K562 (cell line): ENCODE measurements around the gene CFAP90. TPM values are rescaled to one million over a fixed set of nuclear protein-coding genes. Genes with fewer than 3 reads are reported as not detected.

Experiments
- ATAC-seq: fragments of 200-7000 bp; cut with Tn5 transposase; 3 replicates; pipeline ENCODE4 v1.9.1; 2020; ENCODE audit warnings: moderate library complexity
- BruUV-seq: library from RNA; stranded (reverse); fragments of 400-500 nt; replicated peaks from 2 replicates; lab custom pipeline; 2021; lab: Mats Ljungman, UMichigan
- CTCF ChIA-PET: fragments of 300-600 bp; formaldehyde crosslinking; extraction: SDS; loops from one replicate; lab custom pipeline; 2021; ENCODE audit warnings: low intra/inter-chr PET ratio; lab: Yijun Ruan, JAX
- POLR2A ChIA-PET: fragments of 300-600, 350-650 bp; sonication (Branson Sonifier 250); formaldehyde crosslinking; extraction: SDS; loops from one replicate; lab custom pipeline; 2021; ENCODE audit warnings: antibody characterized with exemption, inconsistent platforms; lab: Yijun Ruan, JAX
- DNase-seq, 4 experiments: peaks; one replicate each; pipeline versions ENCODE4 v3.0.0 to v3.0.0-alpha.2; 2011 to 2018; ENCODE audit warnings: low spot score in 3 of 4, mixed read lengths in 3 of 4; ENCODE audit errors: extremely low read depth in 1 of 4
- FAIRE-seq: peaks from 2 replicates; lab custom pipeline; 2011; peaks lifted over from hg19 to GRCh38; lab: Jason Lieb, UNC
- H2AFZ ChIP-seq: 2 replicates; pipeline ENCODE4 v1.6.0; 2011; ENCODE audit warnings: low read depth, low read length, control low read depth, inconsistent platforms
- H3K27ac ChIP-seq: fragments of 200-600 bp; 3 replicates; pipeline ENCODE4 v1.8.0; 2011; ENCODE audit warnings: low read depth, mild to moderate bottlenecking, control low read depth, inconsistent platforms, low read length, moderate library complexity, mixed read lengths; ENCODE audit errors: extremely low read depth
- H3K27me3 ChIP-seq, 2 experiments: fragments of 300-600 bp in 1 of 2; 2 replicates in 1 of 2; 3 replicates in 1 of 2; pipeline versions ENCODE4 v1.6.0 to v1.8.0; 2011; ENCODE audit warnings: inconsistent platforms in 2 of 2, low read length in 2 of 2, mild to moderate bottlenecking in 1 of 2, mixed read lengths in 1 of 2, moderate library complexity in 1 of 2; ENCODE audit not compliant: control insufficient read depth in 2 of 2, insufficient read depth in 2 of 2
- H3K36me3 ChIP-seq: fragments of 300-600 bp; 3 replicates; pipeline ENCODE4 v1.8.0; 2011; ENCODE audit warnings: mild to moderate bottlenecking, low read length, inconsistent platforms; ENCODE audit not compliant: control insufficient read depth, insufficient read depth
- H3K4me1 ChIP-seq, 2 experiments: fragments of 200-600 bp in 1 of 2; replicated peaks in 1 of 2; 2 replicates in 1 of 2; 3 replicates in 1 of 2; pipeline versions ENCODE4 v1.5.1 to v1.8.0; 2011; ENCODE audit warnings: inconsistent platforms in 2 of 2, low read length in 2 of 2, mild to moderate bottlenecking in 1 of 2, mixed read lengths in 1 of 2, moderate library complexity in 1 of 2; ENCODE audit not compliant: control insufficient read depth in 2 of 2, insufficient read depth in 2 of 2
- H3K4me2 ChIP-seq: 2 replicates; pipeline ENCODE4 v1.6.1; 2011; ENCODE audit warnings: low read length, control low read depth, inconsistent platforms, mixed read lengths; ENCODE audit not compliant: insufficient read depth
- H3K4me3 ChIP-seq: fragments of 200-600 bp; sonication (generic), shearing (Covaris generic); 2 replicates; pipeline ENCODE4 v1.5.1; 2016; ENCODE audit warnings: control low read depth, inconsistent platforms
- H3K79me2 ChIP-seq: fragments of 200-600 bp; 3 replicates; pipeline ENCODE4 v1.8.0; 2011; ENCODE audit warnings: low read length, inconsistent platforms; ENCODE audit not compliant: control insufficient read depth, insufficient read depth
- H3K9ac ChIP-seq, 2 experiments: 2 replicates each; pipeline versions ENCODE4 v1.6.0 to v1.6.1; 2011; ENCODE audit warnings: low read depth in 2 of 2, low read length in 2 of 2, control low read depth in 1 of 2, inconsistent platforms in 1 of 2, mild to moderate bottlenecking in 1 of 2, mixed read lengths in 1 of 2; ENCODE audit not compliant: insufficient read depth in 1 of 2
- H3K9me1 ChIP-seq: one replicate; pipeline ENCODE4 v1.6.0; 2011; ENCODE audit warnings: inconsistent platforms, mild to moderate bottlenecking, low read length, moderate library complexity; ENCODE audit not compliant: control insufficient read depth, insufficient read depth
- H3K9me3 ChIP-seq: replicated peaks from 2 replicates; pipeline ENCODE4 v1.5.1; 2011; ENCODE audit warnings: low read depth, low read length, inconsistent platforms; ENCODE audit not compliant: control insufficient read depth, insufficient read depth
- H4K20me1 ChIP-seq: replicated peaks from 2 replicates; pipeline ENCODE4 v1.6.1; 2011; ENCODE audit warnings: low read length, inconsistent platforms, mixed read lengths; ENCODE audit not compliant: control insufficient read depth, insufficient read depth
- ESRRA ChIP-seq: fragments of 450-650 bp; IDR thresholded peaks from 2 replicates; pipeline ENCODE4 v1.6.1; 2014; ENCODE audit warnings: low read depth, mild to moderate bottlenecking, moderate library complexity, borderline replicate concordance
- RAD21 ChIP-seq, 2 experiments: fragments of 250-450 bp in 1 of 2; fragments of 450-650 bp in 1 of 2; sonication (Bioruptor Pico) in 1 of 2; formaldehyde crosslinking in 1 of 2; IDR thresholded peaks in 1 of 2; conservative IDR thresholded peaks in 1 of 2; 2 replicates each; pipeline versions ENCODE4 v1.4.0 to v1.8.0; 2020 to 2022; ENCODE audit warnings: mild to moderate bottlenecking in 2 of 2, moderate library complexity in 1 of 2
- SIN3A ChIP-seq, 2 experiments: fragments of 150-350 bp in 1 of 2; IDR thresholded peaks; 2 replicates each; pipeline ENCODE4 v1.6.1; 2011 to 2016; ENCODE audit warnings: borderline replicate concordance in 2 of 2, low read depth in 2 of 2, low read length in 2 of 2, mild to moderate bottlenecking in 2 of 2, moderate library complexity in 2 of 2; ENCODE audit not compliant: control insufficient read depth in 1 of 2
- U2AF1 ChIP-seq: fragments of 200-400 bp; formaldehyde crosslinking; optimal IDR thresholded peaks from 2 replicates; pipeline ENCODE3; 2017; ENCODE audit warnings: mild to moderate bottlenecking, low read depth, low read length, moderate library complexity
- ZNF239 ChIP-seq: fragments of 250-450 bp; sonication (Bioruptor Pico); IDR thresholded peaks from 2 replicates; pipeline ENCODE4 v1.4.0; 2020; ENCODE audit warnings: mild to moderate bottlenecking
- ZNF384 ChIP-seq: IDR thresholded peaks from 2 replicates; pipeline ENCODE4 v1.6.1; 2012; ENCODE audit warnings: low read depth, low read length, improper control_type of control experiment
- ZNF586 ChIP-seq: fragments of 450-650 bp; formaldehyde crosslinking; conservative IDR thresholded peaks from 2 replicates; pipeline ENCODE4 v1.4.0; 2020; ENCODE audit warnings: mild to moderate bottlenecking, moderate library complexity
- ZNF785 ChIP-seq: fragments of 250-450 bp; sonication (Bioruptor Pico); IDR thresholded peaks from 2 replicates; pipeline ENCODE4 v1.4.0; 2020; ENCODE audit warnings: mild to moderate bottlenecking
- WGBS: fragments of 100-300 bp; shearing (Covaris generic); methylation state at CpG from one replicate; pipeline ENCODE4 v1.1.6; 2016; ENCODE audit warnings: low coverage, mixed read lengths; ENCODE audit not compliant: insufficient coverage; ENCODE audit errors: missing lambda C conversion rate; 5-methylcytosine and 5-hydroxymethylcytosine counted together
- in situ Hi-C: fragments of 300-500 bp; cut with MboI; formaldehyde crosslinking; loops from 4 replicates; pipeline ENCODE4 v1.15.0; 2018; ENCODE audit warnings: inconsistent platforms, mixed read lengths
- intact Hi-C: fragments of 100-400 bp; cut with micrococcal nuclease; formaldehyde crosslinking; loops from 2 replicates; pipeline ENCODE4 v1.14.2; 2022
- polyA plus RNA-seq, 8 experiments: library from polyadenylated mRNA; depleted of rRNA in 4 of 8; stranded (reverse) in 5 of 8; unstranded in 3 of 8; fragments of >200 nt; fragmentation: Nextera tagmentation in 2 of 8; fragmentation: Illumina TruSeq in 1 of 8; extraction: Ambion mirVana in 2 of 8; extraction: Trizol in 1 of 8; gene quantifications; 2 replicates each; pipeline versions ENCODE4 v1.2.1 to v1.2.3, GENCODE V29; 2011 to 2014; ENCODE audit warnings: inconsistent platforms in 1 of 8, missing spikeins in 1 of 8
- total RNA-seq, 7 experiments: library from RNA; depleted of rRNA in 6 of 7; stranded (reverse); fragments of >200 nt in 6 of 7; fragmentation: Illumina TruSeq in 2 of 7; extraction: Trizol in 2 of 7; gene quantifications; 2 replicates each; pipeline versions ENCODE4 v1.2.1 to v1.2.3, GENCODE V29; 2011 to 2021; ENCODE audit warnings: low replicate concordance in 1 of 7
- TF ChIP-seq, protein P1 (sequence below): fragments of 450-650 bp; formaldehyde crosslinking; IDR thresholded peaks from 2 replicates; pipeline ENCODE4 v1.4.0; 2020; ENCODE audit warnings: mild to moderate bottlenecking, moderate library complexity
- TF ChIP-seq, protein P2 (sequence below): fragments of 250-450 bp; sonication (Bioruptor Pico); IDR thresholded peaks from 2 replicates; pipeline ENCODE4 v1.4.0; 2020; ENCODE audit warnings: borderline replicate concordance

Gene CFAP90
- total and polyA plus RNA-seq, 9 of the 15 experiments (the other 6 are each of a cell fraction or from before 2014, with no cell fraction given) = not detected

DNA sequence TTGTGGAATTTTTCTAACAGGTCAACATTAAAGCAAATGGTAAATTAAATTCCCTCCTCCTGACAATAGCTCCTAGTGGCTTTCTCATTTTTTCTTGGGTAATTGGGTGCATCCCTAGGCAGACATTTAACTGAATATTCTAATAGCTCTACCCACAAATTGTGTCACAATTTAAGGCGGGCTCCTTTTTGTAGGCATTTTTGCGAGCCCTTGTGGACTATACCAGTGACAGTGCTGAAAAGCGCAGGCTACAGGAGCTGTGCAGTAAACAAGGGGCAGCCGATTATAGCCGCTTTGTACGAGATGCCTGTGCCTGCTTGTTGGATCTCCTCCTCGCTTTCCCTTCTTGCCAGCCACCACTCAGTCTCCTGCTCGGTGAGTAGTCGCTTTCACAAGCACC, 38.0 kb upstream of the CFAP90 start:
- Histone ChIP-seq H3K27ac (no peak overlapping the region), H2AFZ (no peak overlapping the region), H3K4me1 (no peaks in the 10 kb centered on the region), H3K4me2 (no peak overlapping the region), H3K9me3 (no peaks in the 10 kb centered on the region), H3K79me2 (no peaks in the 10 kb centered on the region), H3K9ac (no peak overlapping the region), H3K36me3 (peaks cover 93% of the 10 kb centered on the region), H4K20me1 (no peaks in the 10 kb centered on the region), H3K4me3 (no peak overlapping the region), H3K9me1 (no peaks in the 10 kb centered on the region), H3K27me3 (no peaks in the 10 kb centered on the region)
- intact Hi-C loops = no loop called here
- TF ChIP-seq ZNF586 (CRISPR knock-in tag) (no peak), SIN3A (IDR thresholded peaks at IDR 0.05; ENCODE audit: borderline replicate concordance in 2 of 2, control insufficient read depth in 1 of 2, low read depth in 2 of 2, low read length in 2 of 2) (no peak), ESRRA (no peak), ZNF785 (CRISPR knock-in tag) (no peak)
- POLR2A ChIA-PET = no interaction called here
- CTCF ChIA-PET = no interaction called here
- FAIRE-seq (no peak), ATAC-seq (no peak), DNase-seq (no peak)
- BruUV-seq = no TSS peak
- WGBS = 95% methylated on average over 9 of the region's 9 CpGs
- in situ Hi-C loops = no loop called here

DNA sequence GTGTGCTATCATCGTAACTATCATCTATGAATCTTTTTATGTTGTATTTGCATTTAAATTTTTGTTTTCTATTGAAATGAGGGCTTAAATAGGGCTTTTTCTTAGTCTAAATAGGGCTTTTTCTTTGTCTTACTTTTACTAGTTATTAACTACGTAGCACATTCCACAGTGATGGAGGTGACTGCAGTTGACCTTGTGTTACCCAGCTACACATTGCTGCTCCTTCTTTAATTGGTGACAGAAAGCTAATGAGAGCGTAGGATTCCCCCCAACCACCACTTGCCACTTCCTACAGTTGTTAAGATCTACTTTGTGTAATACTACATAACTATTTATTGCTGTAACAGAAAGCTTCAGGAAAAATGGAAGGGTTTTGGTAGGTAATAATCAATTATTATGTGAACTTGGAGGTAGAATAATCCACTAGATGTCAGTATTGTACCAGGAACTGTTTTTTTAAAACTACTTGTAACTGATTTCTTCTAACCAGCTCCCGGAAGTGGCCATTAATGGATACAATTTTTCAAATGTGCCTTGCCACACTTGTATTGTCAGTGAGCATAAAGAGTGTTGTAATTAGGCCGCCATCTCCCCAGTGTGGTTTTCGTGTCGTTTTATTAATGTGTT, 36.0 kb upstream of the CFAP90 start:
- Histone ChIP-seq H3K36me3 (peaks cover 93% of the 10 kb centered on the region), H3K9ac (no peak overlapping the region), H3K4me3 (no peak overlapping the region), H3K9me1 (no peaks in the 10 kb centered on the region), H2AFZ (no peak overlapping the region), H3K4me2 (no peak overlapping the region), H3K9me3 (no peaks in the 10 kb centered on the region), H3K79me2 (no peaks in the 10 kb centered on the region), H3K27ac (no peak overlapping the region), H3K4me1 (no peaks in the 10 kb centered on the region), H3K27me3 (no peaks in the 10 kb centered on the region), H4K20me1 (no peaks in the 10 kb centered on the region)
- CTCF ChIA-PET = interaction anchor here (0.5 to 0.9 kb wide), 3 partner anchors 1319 to 1627 kb away, joined by 3 to 4 read pairs (median 3); no protein-coding TSS in a partner anchor
- peak; percentile 72 for ATAC-seq
- POLR2A ChIA-PET = interaction anchor here (0.6 to 1.8 kb wide), 4 partner anchors 9 to 439 kb away, joined by 3 to 6 read pairs (median 4); no protein-coding TSS in a partner anchor
- BruUV-seq = no TSS peak
- WGBS = 83% methylated on average over 7 of the region's 7 CpGs
- DNase-seq = peak in 2 of 4 experiments; percentile 23 to 25
- peak; percentile 64 for FAIRE-seq
- intact Hi-C loops (no loop called here), in situ Hi-C loops (no loop called here)
- TF ChIP-seq ZNF239 (CRISPR knock-in tag) (no peak), RAD21 (CRISPR knock-in tag; conservative IDR thresholded peaks at IDR 0.05 in 1 of 2, IDR thresholded peaks at IDR 0.05 in 1 of 2) (peak; percentile 35 to 56), U2AF1 (no peak), ZNF384 (0 out of 2 replicates have a peak, but pooled peaks have one; percentile 33)
- TF ChIP-seq, protein P1, sequence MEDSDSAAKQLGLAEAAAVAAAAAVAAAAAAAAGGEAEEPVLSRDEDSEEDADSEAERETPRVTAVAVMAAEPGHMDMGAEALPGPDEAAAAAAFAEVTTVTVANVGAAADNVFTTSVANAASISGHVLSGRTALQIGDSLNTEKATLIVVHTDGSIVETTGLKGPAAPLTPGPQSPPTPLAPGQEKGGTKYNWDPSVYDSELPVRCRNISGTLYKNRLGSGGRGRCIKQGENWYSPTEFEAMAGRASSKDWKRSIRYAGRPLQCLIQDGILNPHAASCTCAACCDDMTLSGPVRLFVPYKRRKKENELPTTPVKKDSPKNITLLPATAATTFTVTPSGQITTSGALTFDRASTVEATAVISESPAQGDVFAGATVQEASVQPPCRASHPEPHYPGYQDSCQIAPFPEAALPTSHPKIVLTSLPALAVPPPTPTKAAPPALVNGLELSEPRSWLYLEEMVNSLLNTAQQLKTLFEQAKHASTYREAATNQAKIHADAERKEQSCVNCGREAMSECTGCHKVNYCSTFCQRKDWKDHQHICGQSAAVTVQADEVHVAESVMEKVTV (CRISPR knock-in tag) = 0 out of 2 replicates have a peak, but pooled peaks have one; percentile 5
- TF ChIP-seq, protein P2, sequence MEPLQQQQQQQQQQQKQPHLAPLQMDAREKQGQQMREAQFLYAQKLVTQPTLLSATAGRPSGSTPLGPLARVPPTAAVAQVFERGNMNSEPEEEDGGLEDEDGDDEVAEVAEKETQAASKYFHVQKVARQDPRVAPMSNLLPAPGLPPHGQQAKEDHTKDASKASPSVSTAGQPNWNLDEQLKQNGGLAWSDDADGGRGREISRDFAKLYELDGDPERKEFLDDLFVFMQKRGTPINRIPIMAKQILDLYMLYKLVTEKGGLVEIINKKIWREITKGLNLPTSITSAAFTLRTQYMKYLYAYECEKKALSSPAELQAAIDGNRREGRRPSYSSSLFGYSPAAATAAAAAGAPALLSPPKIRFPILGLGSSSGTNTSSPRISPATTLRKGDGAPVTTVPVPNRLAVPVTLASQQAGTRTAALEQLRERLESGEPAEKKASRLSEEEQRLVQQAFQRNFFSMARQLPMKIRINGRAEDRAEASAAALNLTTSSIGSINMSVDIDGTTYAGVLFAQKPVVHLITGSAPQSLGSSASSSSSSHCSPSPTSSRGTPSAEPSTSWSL (CRISPR knock-in tag) = no peak
